ENCODE data around the gene NLRP5. TPM values are rescaled to one million over a fixed set of nuclear protein-coding genes. Genes with fewer than 3 reads are reported as not detected.
A peak's percentile ranks its signal among the peaks of the same experiment; 100 is the strongest.

The NLRP5 gene
- total RNA-seq, 1 donor from 2014 or later = not detected

GRCh38 chr19:56071151-56071550 lies 84.6 kb downstream of the NLRP5 start:
- Mint-ChIP-seq H3K27ac (no peak overlapping the region), H3K4me1 (peaks cover 2% of the 10 kb centered on the region), H3K36me3 (no peaks in the 10 kb centered on the region), H3K9me3 (no peaks in the 10 kb centered on the region), H3K27me3 (ENCODE audit: insufficient read depth, low read depth) (peaks cover 4% of the 10 kb centered on the region), H3K4me3 (no peak overlapping the region)
- H3K27me3 ChIP-seq = peaks cover 15% of the 10 kb centered on the region
- H2AFZ ChIP-seq (replicated peaks) = no peak overlapping the region
- no peak overlapping the region for H3K4me2 ChIP-seq
- no peaks in the 10 kb centered on the region for H3K4me1 ChIP-seq
- no peaks in the 10 kb centered on the region for H4K20me1 ChIP-seq (ENCODE audit: low read depth)
- no peaks in the 10 kb centered on the region for H3K9me3 ChIP-seq (ENCODE audit: low read depth)
- H3K27ac ChIP-seq = no peak overlapping the region
- DNase-seq (ENCODE audit: low spot score) = peak; percentile 30
- no peak overlapping the region for H3K4me3 ChIP-seq
- no peaks in the 10 kb centered on the region for H3K79me2 ChIP-seq (ENCODE audit: low read depth)
- H3K9ac ChIP-seq = no peak overlapping the region
- TF ChIP-seq CTCF (IDR thresholded peaks at IDR 0.05) (peak; percentile 44), EZH2phosphoT487 (IDR thresholded peaks at IDR 0.05) (no peak), EZH2 (IDR thresholded peaks at IDR 0.05) (no peak)
- H3F3A ChIP-seq (ENCODE audit: low read depth) = no peaks in the 10 kb centered on the region
- H3K36me3 ChIP-seq = no peaks in the 10 kb centered on the region

- TF ChIP-seq CTCF (IDR thresholded peaks at IDR 0.05) (peak; percentile 90), EZH2phosphoT487 (IDR thresholded peaks at IDR 0.05) (no peak)
- Histone ChIP-seq H4K20me1 (ENCODE audit: low read depth) (no peaks in the 10 kb centered on the region), H3K9me3 (ENCODE audit: low read depth) (no peaks in the 10 kb centered on the region), H2AFZ (replicated peaks) (no peak overlapping the region), H3K36me3 (no peaks in the 10 kb centered on the region), H3K4me1 (no peaks in the 10 kb centered on the region), H3K9ac (no peak overlapping the region), H3K27ac (no peak overlapping the region), H3K4me2 (no peak overlapping the region), H3K4me3 (no peak overlapping the region), H3K27me3 (peaks cover 3% of the 10 kb centered on the region), H3F3A (ENCODE audit: low read depth) (no peaks in the 10 kb centered on the region), H3K79me2 (ENCODE audit: low read depth) (no peaks in the 10 kb centered on the region)
- no peaks in the 10 kb centered on the region for H3K9me3 Mint-ChIP-seq
- no peak overlapping the region for H3K4me3 Mint-ChIP-seq
- peak; percentile 62 for DNase-seq (ENCODE audit: low spot score)
- H3K27ac Mint-ChIP-seq = no peak overlapping the region
- H3K4me1 Mint-ChIP-seq = peaks cover 9% of the 10 kb centered on the region
- peaks cover 7% of the 10 kb centered on the region for H3K27me3 Mint-ChIP-seq (ENCODE audit: insufficient read depth, low read depth)
- H3K36me3 Mint-ChIP-seq = no peaks in the 10 kb centered on the region
These were observed 89.9 kb downstream of the NLRP5 start for GRCh38 chr19:56076498-56076897.

- no peaks in the 10 kb centered on the region for H3K79me2 ChIP-seq (ENCODE audit: low read depth)
- peaks cover 9% of the 10 kb centered on the region for H3K27me3 Mint-ChIP-seq (ENCODE audit: insufficient read depth, low read depth)
- H3K4me3 Mint-ChIP-seq = no peak overlapping the region
- peaks cover 10% of the 10 kb centered on the region for H3K4me1 Mint-ChIP-seq
- TF ChIP-seq CTCF (IDR thresholded peaks at IDR 0.05) (no peak), EZH2 (IDR thresholded peaks at IDR 0.05) (no peak), EZH2phosphoT487 (IDR thresholded peaks at IDR 0.05) (no peak)
- H3K27me3 ChIP-seq = peaks cover 12% of the 10 kb centered on the region
- no peaks in the 10 kb centered on the region for H3K36me3 ChIP-seq
- no peaks in the 10 kb centered on the region for H3K9me3 ChIP-seq (ENCODE audit: low read depth)
- no peak overlapping the region for H3K4me2 ChIP-seq
- H3K27ac Mint-ChIP-seq = no peak overlapping the region
- H3K36me3 Mint-ChIP-seq = no peaks in the 10 kb centered on the region
- no peak overlapping the region for H3K4me3 ChIP-seq
- H4K20me1 ChIP-seq (ENCODE audit: low read depth) = peaks cover 8% of the 10 kb centered on the region
- peaks cover under 1% of the 10 kb centered on the region for H3K4me1 ChIP-seq
- H3K9ac ChIP-seq = no peak overlapping the region
- H3K9me3 Mint-ChIP-seq = no peaks in the 10 kb centered on the region
- no peak overlapping the region for H3K27ac ChIP-seq
- DNase-seq (ENCODE audit: low spot score) = no peak
- H2AFZ ChIP-seq (replicated peaks) = no peak overlapping the region
- peaks cover 12% of the 10 kb centered on the region for H3F3A ChIP-seq (ENCODE audit: low read depth)
These were observed 93.0 kb downstream of the NLRP5 start for GRCh38 chr19:56079609-56080008.
